HAP-1 (cell line): ENCODE data around the gene FBXL15.

Experiments used
- DNase-seq, 2 experiments: peaks; one replicate each; pipeline ENCODE4 v3.0.0-alpha.2; 2016 to 2020; ENCODE audit warnings: low spot score in 2 of 2
- H3K27me3 ChIP-seq: fragments of 250-450 bp; sonication (Bioruptor Pico); 2 replicates; pipeline ENCODE4 v1.5.1; 2020; ENCODE audit warnings: low read depth, mild to moderate bottlenecking, moderate library complexity
- H3K36me3 ChIP-seq: fragments of 250-450 bp; sonication (Bioruptor Pico); replicated peaks from 2 replicates; pipeline ENCODE4 v1.5.1; 2020; ENCODE audit warnings: mild to moderate bottlenecking
- H3K4me1 ChIP-seq: fragments of 250-450 bp; sonication (Bioruptor Pico); 2 replicates; pipeline ENCODE4 v1.5.1; 2020; ENCODE audit warnings: mild to moderate bottlenecking
- H3K4me3 ChIP-seq: fragments of 250-450 bp; sonication (Bioruptor Pico); 2 replicates; pipeline ENCODE4 v1.5.1; 2020; ENCODE audit warnings: mild to moderate bottlenecking, moderate library complexity
- H3K9me3 ChIP-seq: fragments of 250-450 bp; sonication (Bioruptor Pico); 2 replicates; pipeline ENCODE4 v1.5.1; 2020; ENCODE audit warnings: mild to moderate bottlenecking, moderate library complexity
- in situ Hi-C: fragments of 300-500 bp; cut with MboI; formaldehyde crosslinking; loops from 3 replicates; pipeline ENCODE4 v1.14.3; 2020; ENCODE audit warnings: low sequenced_read_pairs, inconsistent platforms, mixed read lengths

FBXL15 gene

DNA sequence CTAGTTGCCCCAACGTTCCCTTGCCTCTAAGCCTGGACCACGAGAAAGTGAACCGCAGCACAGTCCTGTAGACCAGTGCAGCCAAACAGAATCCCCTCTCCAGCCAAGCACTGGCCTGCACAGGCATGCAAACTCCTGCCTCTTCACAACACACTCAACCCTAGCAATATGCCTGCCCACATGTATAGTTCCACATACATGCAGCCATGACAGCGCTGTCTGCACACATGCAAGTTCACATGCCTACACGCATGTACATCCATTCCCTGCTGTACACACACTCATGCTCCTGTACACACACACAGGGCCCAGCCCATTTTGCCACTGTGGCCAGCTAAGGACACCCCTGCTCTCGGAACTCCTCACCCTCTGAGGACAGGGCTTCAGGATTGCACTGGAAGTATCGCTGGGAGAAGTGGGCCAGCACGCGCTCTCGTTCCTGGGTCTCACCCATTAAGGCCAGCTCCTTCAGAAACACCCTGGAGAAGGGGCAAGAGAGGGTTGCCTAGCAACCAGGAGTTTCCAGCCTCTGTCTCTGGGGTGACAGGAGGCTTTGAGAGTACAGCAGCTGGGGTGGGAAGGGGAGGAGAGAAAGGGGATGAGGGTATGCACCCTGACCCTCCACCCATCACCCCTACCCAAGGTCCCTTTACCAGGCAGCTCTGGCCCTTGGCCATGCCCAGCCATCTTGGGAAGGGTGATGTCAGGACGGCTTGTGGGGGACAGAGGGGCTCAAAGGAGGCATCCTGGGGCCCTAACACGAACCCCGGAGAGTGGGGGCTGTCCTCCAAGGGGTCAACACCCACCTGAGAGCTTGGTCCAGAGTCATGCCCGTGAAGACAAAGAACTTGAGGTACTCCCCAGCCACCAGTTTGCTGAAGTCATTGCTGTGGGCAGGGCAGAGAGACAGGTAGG is 9.0 kb upstream of the FBXL15 start:
- Histone ChIP-seq H3K27me3 (peaks cover 41% of the 10 kb centered on the region), H3K36me3 (no peaks in the 10 kb centered on the region), H3K4me1 (no peaks in the 10 kb centered on the region), H3K9me3 (no peaks in the 10 kb centered on the region), H3K4me3 (no peak overlapping the region)
- in situ Hi-C loops: no loop called here
- no peak for DNase-seq

DNA sequence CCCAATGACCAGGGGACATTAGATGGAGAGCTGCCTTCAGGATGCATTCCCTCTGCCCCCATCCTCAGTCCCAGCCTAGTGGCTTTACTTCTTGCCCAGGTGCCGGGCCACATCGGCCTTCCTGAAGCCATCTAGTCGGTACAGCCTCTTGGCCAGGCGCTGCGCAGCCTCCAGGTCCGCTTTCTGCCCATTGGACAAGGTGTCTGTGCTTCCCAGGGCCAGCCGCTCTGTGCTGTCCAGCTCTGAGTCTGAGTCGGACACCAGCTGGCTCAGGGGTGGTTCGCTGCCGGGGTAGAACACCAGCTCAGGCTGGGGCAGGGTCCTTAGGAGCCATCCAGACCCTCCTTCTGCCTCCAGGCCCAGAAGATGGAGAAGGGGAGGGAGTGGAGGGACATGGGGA is 8.3 kb upstream of the FBXL15 start:
- H3K27me3 ChIP-seq: peaks cover 41% of the 10 kb centered on the region
- no peak overlapping the region for H3K4me3 ChIP-seq
- DNase-seq: no peak
- no peaks in the 10 kb centered on the region for H3K4me1 ChIP-seq
- in situ Hi-C loops: no loop called here
- H3K9me3 ChIP-seq: no peaks in the 10 kb centered on the region
- H3K36me3 ChIP-seq: no peaks in the 10 kb centered on the region

- DNase-seq: no peak
- Histone ChIP-seq H3K9me3 (no peaks in the 10 kb centered on the region), H3K36me3 (no peaks in the 10 kb centered on the region), H3K4me1 (no peaks in the 10 kb centered on the region), H3K4me3 (no peak overlapping the region), H3K27me3 (peaks cover 41% of the 10 kb centered on the region)
- in situ Hi-C loops: no loop called here
These were observed 7.5 kb upstream of the FBXL15 start for GRCh38 chr10:102413053-102413705.

DNA sequence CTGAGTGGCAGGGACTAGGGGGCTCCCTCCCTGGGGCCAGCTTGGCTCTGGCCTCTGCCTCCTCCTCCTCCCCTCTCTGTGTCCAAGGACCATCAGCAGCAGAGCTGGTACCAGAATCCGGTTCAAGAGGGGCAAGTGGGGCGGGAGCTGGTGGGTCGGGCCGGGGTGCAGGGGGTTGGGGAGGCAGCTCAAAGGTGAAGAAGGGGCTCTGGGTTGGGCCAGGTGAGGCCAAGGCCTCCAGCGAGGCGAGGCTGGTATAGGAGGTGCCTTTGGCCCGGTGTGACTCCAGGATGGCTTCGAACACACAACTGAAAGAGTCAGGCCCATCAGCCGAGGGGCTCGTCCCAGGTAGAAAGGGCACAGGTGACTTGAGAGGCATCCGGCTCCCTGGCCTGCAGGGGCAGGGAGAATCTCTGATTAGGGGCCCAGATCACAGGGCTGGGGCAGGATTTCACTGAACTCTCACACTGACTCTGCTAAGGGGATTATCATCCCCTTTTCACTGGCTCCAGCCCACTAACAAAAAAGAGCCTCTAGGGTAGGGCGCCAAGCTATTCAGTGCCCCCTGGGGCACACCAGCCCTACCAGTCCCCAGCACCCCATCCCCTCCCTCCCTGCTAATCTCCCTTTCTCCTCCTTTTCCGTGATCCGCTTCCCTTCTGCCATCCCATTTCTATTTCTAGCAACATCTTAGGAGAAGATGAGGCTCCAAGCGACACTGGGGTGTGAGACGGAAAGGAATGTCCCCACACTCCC is 6.7 kb upstream of the FBXL15 start:
- H3K4me1 ChIP-seq: peaks cover 1% of the 10 kb centered on the region
- H3K4me3 ChIP-seq: no peak overlapping the region
- H3K36me3 ChIP-seq: no peaks in the 10 kb centered on the region
- in situ Hi-C loops: no loop called here
- no peaks in the 10 kb centered on the region for H3K9me3 ChIP-seq
- peaks cover 36% of the 10 kb centered on the region for H3K27me3 ChIP-seq
- DNase-seq: no peak

GRCh38 chr10:102414749-102415148 is 5.9 kb upstream of the FBXL15 start:
- H3K4me3 ChIP-seq: no peak overlapping the region
- no peaks in the 10 kb centered on the region for H3K9me3 ChIP-seq
- peaks cover 31% of the 10 kb centered on the region for H3K27me3 ChIP-seq
- in situ Hi-C loops: no loop called here
- no peaks in the 10 kb centered on the region for H3K36me3 ChIP-seq
- H3K4me1 ChIP-seq: peaks cover 7% of the 10 kb centered on the region
- DNase-seq: no peak

- no peak overlapping the region for H3K4me3 ChIP-seq
- H3K27me3 ChIP-seq: peaks cover 18% of the 10 kb centered on the region
- H3K9me3 ChIP-seq: no peaks in the 10 kb centered on the region
- H3K4me1 ChIP-seq: peaks cover 10% of the 10 kb centered on the region
- no peak for DNase-seq
- in situ Hi-C loops: no loop called here
- H3K36me3 ChIP-seq: no peaks in the 10 kb centered on the region
These were observed 4.4 kb upstream of the FBXL15 start for GRCh38 chr10:102416283-102416682.

DNA sequence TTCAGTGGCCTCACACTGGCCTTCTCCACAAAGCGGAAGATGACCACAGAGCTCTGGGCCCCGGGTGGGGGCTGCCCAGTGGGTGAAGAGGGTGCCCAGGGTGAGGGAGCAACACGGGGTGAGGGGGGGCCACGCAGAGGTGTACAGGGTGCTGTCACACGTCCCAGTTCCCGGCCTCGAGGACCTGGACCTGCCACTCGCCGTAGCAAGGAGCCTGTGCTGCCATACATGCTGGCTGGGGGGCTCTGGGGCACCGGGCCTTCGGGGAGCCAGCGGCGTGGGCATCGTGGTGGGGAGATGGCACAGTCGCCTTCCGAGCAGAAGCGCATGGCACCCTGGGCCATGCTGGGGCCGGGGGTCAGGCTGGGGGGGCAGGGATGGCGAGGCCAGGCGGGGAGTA is 3.9 kb upstream of the FBXL15 start:
- Histone ChIP-seq H3K4me1 (peaks cover 10% of the 10 kb centered on the region), H3K9me3 (no peaks in the 10 kb centered on the region), H3K4me3 (no peak overlapping the region), H3K36me3 (no peaks in the 10 kb centered on the region), H3K27me3 (peaks cover 14% of the 10 kb centered on the region)
- in situ Hi-C loops: no loop called here
- DNase-seq: no peak

- Histone ChIP-seq H3K4me3 (peak within 1 kb of the TSS; percentile 81), H3K9me3 (no peaks in the 10 kb centered on the region), H3K36me3 (peaks cover 10% of the 10 kb centered on the region), H3K4me1 (peaks cover 19% of the 10 kb centered on the region), H3K27me3 (no peaks in the 10 kb centered on the region)
- DNase-seq: peak in 1 of 2 experiments; percentile 43
- in situ Hi-C loops: no loop called here
These were observed 1.9 kb upstream of the FBXL15 start, which contains the start of gene PSD for GRCh38 chr10:102418622-102419268. TSS of gene PSD (minus strand) at chr10:102418785. CDS start at chr10:102417038, 1,747 bp downstream.

GRCh38 chr10:102419269-102420180 is 1.1 kb upstream of the FBXL15 start:
- Histone ChIP-seq H3K4me1 (peaks cover 19% of the 10 kb centered on the region), H3K4me3 (peak overlapping the region; percentile 81), H3K27me3 (no peaks in the 10 kb centered on the region), H3K9me3 (no peaks in the 10 kb centered on the region), H3K36me3 (peaks cover 15% of the 10 kb centered on the region)
- DNase-seq: peak in 1 of 2 experiments; percentile 82
- in situ Hi-C loops: no loop called here

GRCh38 chr10:102420181-102420713 is 389 bp upstream of the FBXL15 start:
- no peak for DNase-seq
- H3K36me3 ChIP-seq: peaks cover 20% of the 10 kb centered on the region
- H3K9me3 ChIP-seq: no peaks in the 10 kb centered on the region
- H3K4me3 ChIP-seq: peak overlapping the region; percentile 81
- H3K27me3 ChIP-seq: no peaks in the 10 kb centered on the region
- in situ Hi-C loops: no loop called here
- H3K4me1 ChIP-seq: peaks cover 19% of the 10 kb centered on the region

DNA sequence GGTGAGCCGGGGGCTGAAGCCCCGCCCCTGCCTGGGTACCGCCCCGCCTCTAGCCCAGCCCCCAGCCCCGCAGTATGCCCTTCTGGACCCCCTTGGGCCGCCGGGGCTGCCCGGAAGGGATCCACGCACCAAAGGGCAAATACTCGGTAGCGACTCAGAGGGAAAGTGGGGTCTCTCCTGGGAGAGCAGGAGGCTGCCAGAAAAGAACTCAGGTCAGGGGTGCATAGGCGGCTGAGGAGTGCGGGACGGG is 796 bp downstream of the FBXL15 start:
- DNase-seq: no peak
- Histone ChIP-seq H3K36me3 (peaks cover 20% of the 10 kb centered on the region), H3K9me3 (no peaks in the 10 kb centered on the region), H3K4me3 (peak overlapping the region; percentile 81), H3K4me1 (peaks cover 19% of the 10 kb centered on the region), H3K27me3 (no peaks in the 10 kb centered on the region)
- in situ Hi-C loops: no loop called here

DNA sequence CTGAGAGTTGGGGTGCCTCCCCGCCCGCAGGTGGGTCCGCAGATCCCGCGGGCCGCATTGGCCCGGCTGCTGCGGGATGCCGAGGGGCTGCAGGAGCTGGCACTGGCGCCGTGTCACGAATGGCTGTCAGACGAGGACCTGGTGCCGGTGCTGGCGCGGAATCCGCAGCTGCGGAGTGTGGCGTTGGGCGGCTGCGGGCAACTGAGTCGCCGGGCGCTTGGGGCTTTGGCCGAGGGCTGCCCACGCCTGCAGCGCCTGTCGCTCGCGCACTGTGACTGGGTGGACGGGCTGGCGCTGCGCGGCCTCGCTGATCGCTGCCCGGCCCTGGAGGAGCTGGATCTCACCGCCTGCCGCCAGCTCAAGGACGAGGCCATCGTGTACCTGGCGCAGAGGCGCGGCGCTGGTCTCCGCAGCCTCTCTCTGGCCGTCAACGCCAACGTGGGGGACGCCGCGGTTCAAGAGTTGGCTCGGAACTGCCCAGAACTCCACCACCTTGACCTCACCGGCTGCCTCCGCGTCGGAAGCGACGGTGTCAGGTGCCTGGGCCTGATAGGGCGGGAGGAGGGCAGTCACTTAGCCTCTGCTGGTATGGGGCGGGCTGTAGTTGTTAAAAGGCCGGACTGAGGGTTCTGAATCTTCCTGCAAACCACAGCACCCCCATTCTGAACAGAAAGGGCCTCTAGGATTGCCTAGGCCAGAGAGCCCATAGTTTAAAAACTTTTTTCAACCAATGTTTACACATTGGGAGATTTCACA is 1.3 kb downstream of the FBXL15 start:
- H3K4me3 ChIP-seq: peak overlapping the region; percentile 81
- DNase-seq: peak in 1 of 2 experiments; percentile 50
- peaks cover 20% of the 10 kb centered on the region for H3K36me3 ChIP-seq
- in situ Hi-C loops: no loop called here
- H3K27me3 ChIP-seq: no peaks in the 10 kb centered on the region
- H3K4me1 ChIP-seq: peaks cover 19% of the 10 kb centered on the region
- H3K9me3 ChIP-seq: no peaks in the 10 kb centered on the region
